HuH-7 (cell line): ENCODE measurements around the gene NRIP3.
"Not testable (repeated sequence)": the region's sequence is repeated elsewhere in the genome, so short reads cannot be mapped to it uniquely, and the experiment has no call there.

Source experiments
- DNase-seq: peaks from one replicate; pipeline ENCODE4 v3.0.0; 2011; ENCODE audit warnings: low spot score

Gene NRIP3

DNA sequence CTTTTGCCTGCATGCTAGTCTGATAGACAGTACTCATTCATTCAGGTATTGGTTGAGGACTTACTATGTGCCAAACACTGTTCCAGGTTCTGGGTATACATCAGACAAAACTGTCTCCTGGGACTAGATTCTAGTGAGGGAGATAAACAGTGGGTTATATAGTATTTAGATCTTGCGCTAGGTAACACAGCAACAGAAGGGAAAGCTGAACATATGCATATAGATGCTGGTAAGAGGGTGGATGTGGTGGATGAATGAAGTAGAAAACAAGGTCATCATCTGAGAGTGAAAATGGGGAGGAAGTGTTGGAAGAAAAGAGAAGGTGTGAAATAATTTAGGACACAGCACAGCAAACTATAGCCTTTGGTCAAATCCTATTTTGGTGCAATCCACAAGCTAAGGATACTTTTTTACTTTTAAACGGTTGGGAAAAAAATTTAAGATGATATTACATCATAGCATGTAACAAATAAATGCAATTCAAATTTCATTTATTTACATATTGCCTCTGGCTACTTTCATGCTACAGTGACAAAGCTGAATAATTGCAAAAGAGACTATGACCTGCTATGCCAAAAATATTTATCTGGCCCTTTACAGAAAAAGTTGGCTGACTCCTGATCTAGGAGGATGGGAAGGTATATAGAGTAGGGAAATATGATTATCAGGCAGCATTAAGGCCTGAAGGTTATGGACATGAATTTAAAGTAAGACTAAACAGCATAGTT, 32.4 kb downstream of the NRIP3 start:
- no peak for DNase-seq

DNA sequence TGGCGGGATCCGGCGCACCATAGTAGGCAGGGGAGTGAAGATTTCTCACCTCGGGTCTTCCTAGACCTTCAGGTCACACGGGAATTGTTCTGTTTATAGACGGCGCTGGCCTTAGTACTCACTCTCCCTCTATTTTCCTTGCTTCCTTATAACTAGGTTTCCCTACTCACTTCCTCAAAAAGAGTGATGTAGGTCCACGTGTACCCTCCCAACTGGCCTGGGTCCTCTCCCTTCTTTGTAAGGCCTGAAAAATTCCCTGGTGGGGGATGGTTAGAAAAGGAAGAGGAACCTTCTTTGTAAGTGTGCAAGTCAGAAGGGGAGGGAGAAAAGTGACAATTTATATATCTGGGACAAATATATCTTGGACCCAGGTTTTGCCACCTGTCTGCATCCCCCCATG, 36.6 kb downstream of the NRIP3 start:
- no peak for DNase-seq

DNA sequence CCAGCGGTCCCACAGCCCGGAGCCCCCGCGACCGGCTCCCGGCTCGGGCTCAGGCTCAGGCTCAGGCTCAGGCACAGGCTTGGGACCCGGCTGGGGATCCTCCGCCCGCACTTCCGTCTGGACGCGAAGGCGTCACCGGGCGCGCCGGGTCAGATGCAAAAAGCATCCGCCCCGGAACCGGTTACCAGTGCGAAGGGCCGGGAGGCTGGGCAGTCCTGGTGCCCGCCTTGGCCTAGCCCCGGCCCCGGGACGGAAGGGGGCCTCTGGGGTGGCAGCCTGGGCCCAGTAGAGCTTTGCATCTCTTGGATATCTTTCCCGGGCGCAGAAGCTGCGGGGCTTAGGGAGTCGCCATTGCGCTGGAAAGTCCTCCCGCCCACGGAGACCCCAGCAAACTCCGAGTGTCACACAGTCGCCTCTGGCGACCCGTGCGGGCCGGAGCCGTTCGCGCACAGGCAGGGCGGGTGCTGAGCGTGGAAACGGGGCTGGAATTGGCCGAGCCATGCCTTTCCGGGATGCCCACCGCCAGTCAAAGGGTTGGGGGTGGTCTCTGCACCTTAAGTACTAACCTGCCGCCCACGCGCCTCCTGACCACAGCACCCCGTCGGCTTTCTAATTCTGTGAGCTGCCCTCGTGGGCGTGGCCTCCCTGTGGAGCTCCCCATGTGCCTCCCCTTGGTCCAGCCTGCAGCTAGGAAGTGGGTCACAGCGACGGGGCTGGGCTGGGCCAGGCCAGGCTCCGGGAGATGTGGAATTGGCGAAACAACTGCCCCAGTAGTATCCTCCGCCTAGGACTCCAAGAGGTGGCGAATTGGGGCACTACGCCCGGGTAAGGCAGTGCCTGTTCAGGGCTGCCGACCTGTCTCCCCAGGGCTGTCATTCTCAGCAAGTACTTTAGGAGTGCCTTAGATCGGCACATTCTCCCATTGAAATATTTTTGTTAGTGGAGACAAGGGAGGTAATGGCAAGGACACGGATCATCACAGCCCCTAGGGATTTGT, 39.2 kb downstream of the NRIP3 start, which contains the start of gene TMEM9B:
TSS of gene TMEM9B (minus strand) at position 119 of the 997 bp plus-strand sequence. CDS start 129 bp downstream, outside the sequence.
- DNase-seq, result peak; percentile 91

DNA sequence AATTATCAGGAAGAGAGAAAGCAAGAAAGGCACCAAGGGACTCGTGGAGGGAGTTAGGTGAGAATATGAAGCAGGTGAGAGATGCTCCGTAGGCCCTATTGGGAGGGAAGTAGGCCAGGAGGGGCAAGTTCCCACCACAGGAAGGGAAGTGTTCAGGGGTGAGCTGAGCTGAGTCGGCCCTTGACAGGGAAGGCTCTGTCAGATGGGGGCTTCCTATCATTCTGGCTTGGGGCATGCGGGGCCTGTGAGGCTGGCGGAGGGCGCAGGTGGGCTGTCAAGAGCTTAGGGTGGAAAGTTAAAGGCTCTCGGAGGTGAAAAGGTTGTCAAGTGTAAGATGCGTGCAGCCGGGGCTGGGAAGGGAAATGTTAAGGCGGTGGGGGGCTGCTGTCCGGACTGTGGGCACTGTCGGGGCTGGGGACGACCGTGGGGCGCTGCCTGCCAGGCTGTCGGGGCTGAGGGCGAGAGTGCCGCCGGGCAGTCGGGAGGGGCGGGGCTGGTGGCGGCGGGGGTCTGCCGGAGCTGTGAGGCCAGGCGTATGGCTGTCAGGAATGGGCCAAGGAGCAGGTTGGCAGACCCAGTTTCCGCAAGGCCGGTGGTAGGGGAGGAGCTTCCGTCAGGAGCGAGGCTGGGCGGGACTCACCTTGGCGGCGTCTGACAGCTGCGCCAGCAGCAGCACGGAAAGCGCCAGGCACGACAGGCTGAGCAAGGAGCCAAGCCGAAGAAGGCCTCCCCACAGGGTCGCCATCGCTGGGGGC, 40.1 kb downstream of the NRIP3 start:
- peak; percentile 77 for DNase-seq

DNA sequence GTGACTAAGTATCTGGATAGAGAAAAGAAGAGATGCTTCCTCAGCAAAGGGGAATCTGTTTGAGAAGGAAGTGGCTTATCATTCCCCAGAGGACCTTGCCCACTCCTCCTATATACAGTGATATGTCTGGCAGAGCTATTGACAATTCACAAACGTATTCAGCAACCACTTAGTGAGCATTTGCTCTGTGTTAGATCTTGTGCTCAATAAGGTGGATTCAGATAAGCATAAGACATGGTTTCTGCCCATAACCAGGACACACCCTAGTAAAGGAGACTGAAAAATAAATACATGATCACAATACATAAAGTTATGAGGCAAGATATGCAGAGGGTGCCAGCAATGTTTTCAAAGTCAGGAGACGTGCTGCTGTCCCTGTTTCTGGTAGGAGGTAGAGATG, 41.0 kb downstream of the NRIP3 start:
- no peak for DNase-seq

DNA sequence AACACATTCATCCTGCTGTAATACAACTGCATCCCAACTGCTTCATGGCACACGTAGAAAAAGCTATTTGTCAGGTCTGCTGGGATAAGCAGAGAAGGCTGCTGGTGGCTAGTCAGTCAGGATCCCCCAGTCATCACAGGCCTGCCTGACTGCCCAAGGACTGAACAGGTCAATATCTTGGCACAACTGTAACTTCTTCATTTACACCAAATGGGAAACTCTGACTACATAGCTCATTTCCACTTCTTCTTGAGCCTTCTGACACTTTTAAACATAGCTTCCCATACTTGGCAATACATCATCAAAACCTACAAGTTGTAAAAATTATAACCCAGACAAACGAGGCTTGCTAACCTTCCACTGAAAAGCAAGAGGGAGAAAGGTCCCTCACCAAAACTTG, 42.4 kb downstream of the NRIP3 start:
- DNase-seq, result no peak

DNA sequence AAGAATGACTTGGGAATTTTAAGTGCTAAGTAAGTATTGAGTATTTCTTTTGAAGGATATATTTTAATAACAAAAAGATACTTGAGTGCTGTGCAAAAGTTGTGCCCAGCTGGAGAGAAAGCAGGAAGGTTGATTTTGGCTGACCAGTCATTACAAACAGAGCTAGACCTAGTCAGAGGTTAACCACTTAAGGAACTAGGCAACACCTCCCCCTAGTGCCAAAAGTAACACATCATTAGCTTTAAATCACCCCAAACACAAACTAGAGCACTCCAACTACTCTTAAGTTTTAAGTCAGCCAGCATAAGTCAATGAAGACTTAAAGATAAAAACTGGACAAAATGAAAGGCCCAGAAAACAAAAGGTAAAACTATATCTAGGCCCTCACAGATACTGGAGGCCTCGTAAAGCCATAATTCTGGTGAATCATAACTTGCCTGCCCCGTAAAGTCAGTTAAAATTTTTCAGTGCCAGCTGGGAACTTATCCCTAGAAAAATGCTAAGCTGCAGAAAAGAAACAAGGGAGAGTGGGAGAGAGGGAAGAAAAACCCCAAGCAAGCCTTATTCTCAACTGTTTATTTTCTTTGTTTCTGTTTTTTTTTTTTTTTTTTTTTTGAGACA, 44.1 kb downstream of the NRIP3 start:
- DNase-seq, result peak; percentile 82

DNA sequence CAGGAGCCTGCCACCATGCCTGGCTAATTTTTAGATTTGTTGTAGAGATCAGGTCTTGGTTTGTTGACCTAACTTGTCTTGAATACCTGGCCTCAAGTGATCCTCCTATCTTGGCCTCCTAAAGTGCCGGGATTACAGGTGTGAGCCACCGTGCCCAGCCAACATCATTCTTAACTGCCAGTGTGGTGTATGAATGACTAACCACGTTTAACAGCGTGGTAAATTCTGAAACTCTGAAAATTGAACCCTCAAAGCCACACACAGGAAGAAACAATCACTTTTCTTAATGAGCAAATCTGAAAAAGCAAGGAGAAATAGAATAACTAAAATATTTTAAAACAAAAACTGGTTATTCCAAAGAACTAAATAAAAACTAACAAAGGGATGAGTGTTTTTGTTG, 46.9 kb downstream of the NRIP3 start:
- DNase-seq, result no peak

DNA sequence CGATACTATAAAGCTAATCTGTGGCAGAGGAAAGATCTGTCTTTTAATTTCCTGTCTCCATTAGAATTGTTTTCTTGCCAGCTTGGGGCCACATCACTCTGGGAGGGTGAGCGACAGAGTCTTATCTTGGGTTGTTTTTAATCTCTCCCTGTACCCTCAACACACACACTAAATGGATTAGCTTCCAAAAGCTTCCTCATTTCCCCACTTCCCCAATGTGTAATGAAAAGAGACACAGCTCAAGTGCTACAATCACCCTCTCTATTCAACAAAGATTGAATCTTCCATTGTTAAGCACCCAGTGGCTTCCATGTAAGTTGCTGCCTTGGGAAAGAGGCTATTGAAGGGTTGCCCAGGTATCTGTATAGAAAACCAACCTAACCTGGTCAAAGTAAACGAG, 54.9 kb downstream of the NRIP3 start:
- no peak for DNase-seq

DNA sequence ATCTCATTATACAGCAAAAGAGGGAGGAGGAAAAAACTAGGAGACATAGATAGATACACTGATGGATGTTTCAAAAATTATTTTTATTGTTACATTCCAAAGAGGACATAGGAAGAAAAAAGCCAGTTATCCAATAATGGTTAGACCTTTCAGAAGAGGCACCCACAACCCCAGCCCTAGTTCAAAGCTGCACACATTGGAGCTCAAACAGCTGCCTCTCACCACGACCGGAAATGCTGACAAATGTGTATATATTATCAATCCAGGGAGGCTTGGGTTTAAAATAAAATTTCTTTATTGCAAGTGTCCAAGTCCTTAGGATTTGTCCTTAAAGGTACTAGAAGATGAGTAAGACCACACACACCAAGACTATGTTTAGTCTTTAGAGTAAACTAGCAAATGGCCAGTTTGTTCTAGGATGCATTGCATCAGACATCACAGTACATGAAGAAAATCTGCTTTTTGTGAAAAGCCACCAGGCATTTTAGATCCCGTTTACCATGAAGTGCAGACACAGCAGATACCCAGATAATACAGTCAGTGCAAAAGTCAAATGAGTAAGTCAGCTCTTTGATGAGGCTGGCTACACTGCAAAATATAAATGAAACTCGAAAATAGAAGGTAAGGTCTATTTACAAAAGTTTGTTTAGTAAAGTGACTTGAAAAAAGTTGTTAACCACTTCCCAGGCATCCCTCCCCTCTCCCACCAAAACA, 56.4 kb downstream of the NRIP3 start:
- no peak for DNase-seq

DNA sequence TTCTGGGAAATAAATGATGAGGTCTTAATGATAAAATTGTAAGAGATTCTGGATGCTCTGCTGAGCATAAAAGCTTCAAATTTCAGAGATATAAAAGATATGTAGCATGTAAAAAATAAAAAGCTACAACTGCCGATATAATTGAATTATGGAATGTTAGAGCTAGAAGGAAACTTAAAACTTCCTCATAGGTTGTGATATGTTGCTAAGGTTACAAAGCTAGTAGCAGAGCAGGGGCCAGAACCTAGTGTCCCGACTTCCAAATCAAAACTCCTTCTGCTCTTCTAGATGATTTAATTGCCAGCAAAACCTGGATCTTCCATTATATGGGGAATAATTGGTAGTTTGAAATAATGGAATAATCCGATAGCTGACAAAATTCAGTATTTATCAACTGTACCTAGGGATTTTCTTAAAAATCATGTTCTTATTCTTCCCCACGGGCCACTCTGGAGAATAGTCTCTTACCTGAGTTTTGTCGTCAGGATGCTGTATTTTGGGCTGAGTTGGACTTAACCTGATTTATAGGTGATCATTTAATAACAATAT, 61.2 kb downstream of the NRIP3 start, which contains the start of gene ASCL3:
TSS of gene ASCL3 (minus strand) at position 499 of the 549 bp plus-strand sequence. CDS start 4,855 bp downstream, outside the sequence.
- DNase-seq, result no peak

DNA sequence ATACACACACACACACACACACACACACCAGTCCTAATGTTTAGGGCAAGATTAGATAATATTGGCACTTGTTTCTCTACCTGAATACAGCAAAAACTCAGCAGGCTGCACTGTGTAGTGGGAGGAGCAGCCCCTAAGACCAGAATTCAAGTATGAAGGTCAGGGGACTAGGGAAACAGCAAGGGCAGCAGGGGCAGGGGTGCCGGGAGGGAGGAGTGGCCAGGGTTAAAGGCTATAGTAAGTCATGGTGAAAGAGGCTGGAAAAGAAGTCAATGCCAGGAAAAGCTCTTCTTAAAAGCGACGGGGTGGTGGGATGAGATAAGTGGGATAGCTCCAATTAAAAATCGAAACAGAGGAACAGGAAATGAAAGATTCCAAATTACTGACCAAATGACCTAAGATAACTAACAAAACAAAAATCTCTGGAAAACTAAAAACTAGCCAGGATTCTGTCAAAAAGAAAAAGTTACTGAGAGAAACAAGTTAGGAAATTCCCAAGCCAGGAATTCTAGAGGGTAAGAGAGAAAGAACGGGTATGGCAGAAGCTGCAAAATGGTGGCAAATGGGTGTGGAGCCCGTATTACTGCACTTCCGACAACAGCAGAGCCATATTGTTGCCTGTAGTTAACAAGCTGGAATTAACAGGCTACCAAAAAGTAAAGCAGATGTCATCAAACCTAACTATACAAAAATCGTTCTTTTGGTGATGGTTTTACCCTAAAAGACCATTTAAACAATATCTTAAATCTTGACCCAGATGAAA, 62.3 kb downstream of the NRIP3 start:
- no peak for DNase-seq

DNA sequence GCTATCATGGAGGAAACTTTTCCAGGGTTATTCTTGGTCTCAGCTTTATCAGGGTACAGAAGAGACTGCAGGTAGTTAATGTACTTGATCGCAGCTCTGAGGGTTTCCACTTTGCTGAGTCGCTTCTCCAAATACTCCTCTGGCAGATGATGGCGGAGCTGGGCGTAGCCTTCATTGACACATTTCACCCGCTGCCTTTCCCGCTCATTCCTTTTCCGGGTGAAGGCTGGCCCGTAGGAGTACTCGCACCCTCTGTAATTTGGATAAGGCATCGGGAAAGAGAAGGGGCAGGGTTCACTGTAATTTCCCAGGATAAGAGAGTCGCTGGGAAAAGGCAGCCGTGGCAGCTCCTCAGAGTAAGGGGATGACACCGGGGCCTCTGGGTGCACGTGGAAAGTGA, 66.1 kb downstream of the NRIP3 start:
- DNase-seq, result no peak

DNA sequence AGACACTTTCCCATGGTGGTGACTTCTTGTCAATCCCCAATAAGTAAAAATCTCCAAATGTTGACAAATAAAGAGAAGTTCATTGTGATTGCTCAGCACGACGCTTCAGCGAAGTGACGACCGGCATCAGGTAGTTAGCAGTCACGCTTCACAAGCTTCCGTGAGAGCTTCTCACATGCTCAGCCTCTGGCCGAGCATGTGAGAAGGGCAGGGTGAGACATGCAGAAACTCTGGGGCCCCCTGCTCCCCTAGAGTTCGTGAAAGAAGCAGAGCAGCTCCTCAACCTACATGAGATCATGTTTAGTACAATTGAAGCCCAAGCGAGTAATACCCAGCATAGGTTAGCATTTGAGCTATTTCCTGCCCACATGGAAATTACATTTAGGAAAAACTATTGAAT, 66.6 kb downstream of the NRIP3 start:
- DNase-seq, result no peak

DNA sequence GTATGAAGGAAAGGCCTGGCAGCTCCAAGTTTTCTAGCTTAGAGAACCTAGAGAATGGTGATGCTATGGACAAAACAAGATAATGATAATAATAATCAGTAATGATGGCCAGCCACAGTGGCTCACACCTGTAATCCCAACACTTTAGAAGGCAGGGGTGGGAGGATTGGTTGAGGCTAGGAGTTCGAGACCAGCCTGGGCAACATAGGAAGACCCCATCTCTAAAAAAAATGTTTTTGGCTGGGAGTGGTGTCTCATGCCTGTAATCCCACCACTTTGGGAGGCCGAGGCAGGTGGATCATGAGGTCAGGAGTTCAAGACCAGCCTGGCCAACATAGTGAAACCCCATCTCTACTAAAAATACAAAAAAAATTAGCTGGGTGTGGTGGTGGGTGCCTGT, 68.0 kb downstream of the NRIP3 start:
- DNase-seq, result not testable (repeated sequence)

DNA sequence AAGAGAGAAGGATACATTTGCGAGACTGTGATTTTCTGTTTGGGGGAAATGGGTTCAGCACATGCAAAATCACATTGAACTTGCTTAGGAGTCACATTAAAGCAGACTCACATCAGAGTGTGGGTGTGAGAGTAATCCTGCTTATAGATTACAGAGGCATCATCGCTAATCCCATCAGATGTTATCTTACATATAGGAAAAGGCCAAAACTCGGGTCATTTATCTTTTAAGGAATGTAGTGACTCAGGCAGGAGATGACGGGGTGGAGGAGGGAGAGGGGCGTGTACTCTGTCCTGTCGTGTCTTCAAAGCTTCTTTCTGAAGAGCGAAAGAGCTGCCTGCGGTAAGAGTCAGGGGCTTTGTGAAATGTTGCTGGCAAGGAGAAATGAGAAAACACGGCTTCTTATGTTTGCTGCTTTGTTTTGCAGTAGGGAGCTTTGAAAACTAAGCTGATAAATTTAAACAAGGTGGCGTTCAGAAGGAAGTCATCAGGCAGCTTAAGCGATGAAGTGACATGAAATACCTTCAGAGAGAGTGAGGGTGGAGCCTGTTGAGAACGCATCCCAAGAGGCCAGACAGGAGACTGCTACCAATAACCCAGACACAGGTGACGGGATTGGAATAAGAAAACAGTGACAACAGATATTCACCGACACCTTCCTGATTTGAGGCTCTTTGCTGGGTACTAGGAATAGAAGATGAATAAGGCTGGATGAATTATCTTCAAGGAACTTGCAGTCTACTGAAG, 68.9 kb downstream of the NRIP3 start:
- no peak for DNase-seq

DNA sequence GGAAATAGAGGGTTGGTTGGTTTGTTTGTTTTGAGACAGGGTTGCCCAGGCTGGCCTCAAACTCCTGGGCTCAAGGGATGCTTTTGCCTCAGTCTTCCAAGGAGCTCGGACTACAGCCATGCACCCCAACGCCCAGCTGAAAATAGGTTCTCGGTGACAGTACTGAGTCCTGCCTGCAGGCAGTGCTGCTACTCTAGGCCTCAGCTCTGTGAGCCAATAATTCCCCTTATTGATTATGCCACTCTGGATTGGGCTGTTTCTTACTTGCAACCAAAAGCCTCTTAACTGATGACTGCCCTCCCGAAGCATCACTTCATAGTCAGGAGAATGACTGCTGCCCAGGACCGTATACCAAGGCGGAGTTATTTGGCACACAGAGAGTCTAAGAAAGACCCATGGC, 69.9 kb downstream of the NRIP3 start:
- DNase-seq, result no peak

DNA sequence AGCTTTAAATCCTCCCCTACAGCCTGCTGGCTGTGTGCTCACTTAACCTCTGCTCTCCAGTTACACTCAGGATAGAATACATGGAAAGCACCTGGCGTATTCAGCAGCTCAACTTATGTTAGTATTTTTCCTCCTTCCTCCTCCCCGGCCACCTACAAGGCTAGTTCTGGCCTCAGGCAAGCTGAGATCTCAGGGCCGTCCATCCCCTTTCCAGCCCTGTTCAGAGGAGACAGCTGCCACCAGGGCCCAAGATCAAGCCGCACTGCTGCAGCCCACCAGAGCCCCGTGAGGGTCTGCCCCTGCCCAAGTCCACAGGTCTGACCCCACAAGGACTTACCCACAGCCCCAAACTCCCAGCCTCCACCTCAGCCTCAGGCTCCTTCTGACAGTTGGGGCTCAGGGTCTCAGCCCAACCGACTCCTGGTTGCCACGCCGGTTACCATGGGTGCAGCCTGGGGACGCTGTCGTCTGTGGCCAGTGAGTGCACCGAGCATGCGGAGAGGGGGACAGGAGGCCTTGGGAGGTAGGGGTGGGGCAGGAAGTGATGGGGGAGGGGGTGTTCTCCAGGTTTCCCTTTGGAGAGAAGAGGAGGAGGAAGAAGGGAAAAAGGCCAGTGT, 71.1 kb downstream of the NRIP3 start, which contains the start of gene C11orf16:
TSS of gene C11orf16 (minus strand) at position 384 of the 617 bp plus-strand sequence. CDS start 639 bp downstream, outside the sequence.
- no peak for DNase-seq
